Stimulated activated CD8-positive, alpha-beta memory T cell treated with anti-CD3 and anti-CD28 coated beads, Interleukin-7, amount 100 ng/mL, for 48 hours (primary cell): ENCODE data around the gene ERICH6B.

ENCODE experiments used
- DNase-seq, 2 donors: peaks; one replicate each; pipeline ENCODE4 v3.0.0-alpha.2; 2020; ENCODE audit warnings: low read depth in 1 of 2; ENCODE audit errors: extremely low read depth in 1 of 2

ERICH6B gene

DNA sequence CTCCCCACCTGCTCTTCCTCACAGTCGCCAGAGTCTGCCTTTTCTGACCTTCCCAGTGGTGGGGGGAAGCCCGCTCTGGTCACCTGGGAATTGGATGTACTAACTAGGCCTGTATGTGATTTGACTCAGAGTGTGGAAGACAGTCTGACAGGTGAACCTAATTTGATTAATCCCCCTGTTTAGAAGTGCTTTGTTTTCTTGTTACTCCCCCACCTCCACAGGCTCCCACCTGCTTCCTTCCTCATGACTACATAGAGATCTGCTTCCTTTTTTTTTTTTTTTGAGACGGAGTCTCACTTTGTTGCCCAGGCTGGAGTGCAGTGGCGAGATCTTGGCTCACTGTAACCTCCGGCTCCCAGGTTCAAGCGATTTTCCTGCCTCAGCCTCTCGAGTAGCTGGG is 106.8 kb downstream of the ERICH6B start:
- DNase-seq: no peak

GRCh38 chr13:45506811-45507210 is 108.7 kb downstream of the ERICH6B start:
- DNase-seq: no peak

DNA sequence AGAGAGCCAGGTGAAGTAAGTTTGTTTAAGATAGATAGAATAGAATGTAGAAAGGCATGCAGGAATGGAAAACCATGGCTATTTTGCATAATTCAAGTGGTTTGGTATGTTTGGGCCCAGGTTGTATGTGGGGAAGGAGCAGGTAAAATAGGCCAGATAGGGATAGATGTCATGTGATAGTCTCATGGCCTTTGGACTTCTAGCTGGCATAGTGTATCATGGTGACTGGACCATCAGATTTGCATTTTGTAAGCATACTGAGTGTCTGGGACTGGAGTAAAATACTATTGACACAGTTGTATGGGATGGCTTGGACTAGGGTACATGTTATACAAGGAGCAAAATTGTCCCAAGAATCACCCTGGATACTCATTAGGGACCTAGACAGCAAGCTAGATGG is 111.9 kb downstream of the ERICH6B start:
- no peak for DNase-seq

DNA sequence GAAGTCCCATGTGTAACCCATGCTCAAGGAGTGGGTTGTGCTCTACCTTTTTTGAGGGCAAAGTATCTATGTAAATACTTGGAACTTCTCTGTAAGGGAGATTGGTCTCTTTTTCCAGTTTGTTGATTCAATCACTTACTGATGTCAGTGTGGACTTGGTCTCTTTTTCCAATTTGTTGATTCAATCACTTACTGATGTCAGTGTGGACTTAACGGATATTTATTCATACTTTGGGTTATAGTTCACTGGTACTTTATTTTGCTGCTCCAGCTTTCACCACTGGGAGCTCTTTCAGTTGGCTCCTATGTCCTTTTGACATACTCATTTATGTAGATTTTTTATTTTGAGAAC is 114.4 kb downstream of the ERICH6B start:
- DNase-seq: no peak

DNA sequence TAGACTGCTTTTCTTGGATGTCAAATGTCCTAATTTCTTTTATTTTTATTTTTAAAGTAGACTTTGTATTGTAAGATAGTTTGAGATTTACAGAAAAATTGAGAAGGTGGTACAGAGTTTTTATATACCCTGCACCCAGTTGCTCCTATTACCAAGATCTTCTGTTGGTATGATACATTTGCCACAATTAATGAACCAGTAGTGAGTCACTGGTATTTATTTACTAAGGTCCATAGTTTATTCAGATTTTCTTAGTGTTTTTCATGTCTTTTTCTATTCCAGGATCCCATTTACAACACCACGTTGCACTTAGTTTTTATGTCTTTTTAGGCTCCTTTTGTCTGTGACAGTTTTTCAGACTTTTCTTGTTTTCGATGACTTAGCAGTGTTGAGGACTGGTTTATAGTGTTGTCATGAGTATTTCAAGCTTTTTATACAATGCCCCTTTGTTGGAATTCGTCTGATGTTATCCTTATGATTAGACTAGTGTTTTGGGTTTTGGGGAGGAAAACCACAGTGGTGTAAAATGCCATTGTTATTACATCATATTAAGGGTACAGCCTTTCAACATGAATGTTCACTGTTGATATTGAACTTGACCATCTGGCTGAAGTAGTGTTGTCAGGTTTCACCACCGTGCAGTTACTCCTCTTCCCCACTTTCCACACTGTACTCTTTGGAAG is 114.9 kb downstream of the ERICH6B start:
- DNase-seq: no peak

DNA sequence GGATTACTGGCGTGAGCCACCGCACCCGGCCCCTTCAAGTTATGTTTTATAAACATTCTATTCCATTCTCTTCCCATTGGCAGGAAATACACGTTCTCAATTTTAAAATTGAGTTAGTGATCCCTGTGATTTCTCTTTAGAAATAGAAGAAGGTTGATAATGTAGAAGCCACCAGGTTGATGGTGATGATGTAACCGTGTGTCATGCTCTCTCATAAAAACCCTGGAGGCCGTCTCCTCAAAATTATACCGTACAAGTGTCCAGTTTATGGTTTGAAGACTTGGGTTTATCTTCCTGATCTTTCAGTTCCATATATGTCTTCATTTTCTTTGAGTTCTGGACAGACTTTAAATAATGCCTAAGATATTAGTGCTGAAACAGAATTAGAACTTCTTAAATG is 118.6 kb downstream of the ERICH6B start:
- no peak for DNase-seq

DNA sequence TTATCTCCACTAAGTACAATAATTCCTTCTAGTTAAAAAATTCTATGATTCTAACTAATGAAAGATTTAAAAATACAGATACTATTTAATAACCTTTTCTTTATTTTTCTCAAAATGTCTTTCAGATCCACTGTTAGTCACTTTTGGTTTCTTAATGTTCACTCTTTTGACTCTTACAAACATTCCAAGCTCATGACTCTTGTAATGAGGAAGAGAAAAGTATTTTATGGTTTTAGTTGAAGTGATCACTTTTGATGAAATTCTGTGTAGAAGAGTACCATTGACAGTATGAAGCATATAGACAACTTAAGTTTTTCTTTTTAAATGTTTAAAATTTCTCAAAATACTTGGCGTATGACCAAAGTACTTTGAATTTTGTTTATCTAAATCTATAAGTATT is 123.0 kb downstream of the ERICH6B start:
- DNase-seq: no peak
